Sciatic nerve (tissue), 2 donors: ENCODE results near the gene FGF8. TPM values are rescaled to one million over a fixed set of nuclear protein-coding genes. Genes with fewer than 3 reads are reported as not detected.

Source experiments
- ATAC-seq: fragments of 200-7000 bp; cut with Tn5 transposase; one replicate; pipeline ENCODE4 v1.9.1; 2020; ENCODE audit warnings: mild to moderate bottlenecking, moderate library complexity
- DNase-seq: peaks from one replicate; pipeline ENCODE4 v3.0.0-alpha.2; 2020; ENCODE audit warnings: low spot score
- intact Hi-C: fragments of 100-400 bp; cut with DNase I; formaldehyde crosslinking; loops from one replicate; pipeline ENCODE4 v1.14.2; 2022
- total RNA-seq: library from RNA; stranded (reverse); fragmentation: NEBNext Ultra II Directional; extraction: Animal tissue kit (Norgen Biotek cat#: 25700); gene quantifications from one replicate; pipeline ENCODE4 v1.2.1, GENCODE V29; 2021
- donor health status: DM: no; HTN: no; CAD: no.
- donor health status: DM: no; HTN: no; CAD: no.

Gene FGF8
- total RNA-seq, 1 donor from 2014 or later: 0.62 TPM

GRCh38 chr10:101783736-101784118 lies 7.8 kb upstream of the FGF8 start:
- DNase-seq (no peak), ATAC-seq (no peak)
- intact Hi-C loops: no loop called here

GRCh38 chr10:101782811-101783735 lies 7.2 kb upstream of the FGF8 start, which contains the start of gene NPM3:
TSS of gene NPM3 (minus strand) at chr10:101783446. CDS start at chr10:101783390, 56 bp downstream.
- DNase-seq (peak; percentile 85), ATAC-seq (peak; percentile 81)
- intact Hi-C loops: no loop called here

GRCh38 chr10:101781984-101782810 lies 6.3 kb upstream of the FGF8 start:
- intact Hi-C loops: no loop called here
- DNase-seq (no peak), ATAC-seq (no peak)

GRCh38 chr10:101781655-101781983 lies 5.7 kb upstream of the FGF8 start:
- ATAC-seq: no peak
- intact Hi-C loops: no loop called here
- no peak for DNase-seq

- no peak for DNase-seq
- peak; percentile 25 for ATAC-seq
- intact Hi-C loops: no loop called here
Observed at GRCh38 chr10:101780818-101781654, 5.1 kb upstream of the FGF8 start.

GRCh38 chr10:101780187-101780817 lies 4.4 kb upstream of the FGF8 start:
- intact Hi-C loops: no loop called here
- DNase-seq (no peak), ATAC-seq (no peak)

GRCh38 chr10:101779544-101780186 lies 3.8 kb upstream of the FGF8 start:
- peak; percentile 89 for DNase-seq
- peak; percentile 78 for ATAC-seq

GRCh38 chr10:101778781-101779543 lies 3.0 kb upstream of the FGF8 start:
- ATAC-seq (peak; percentile 29), DNase-seq (no peak)
- intact Hi-C loops: loop anchor here (5.0 kb wide), 1 partner anchor 172 kb away; no protein-coding TSS in a partner anchor

More at GRCh38 chr10:101779544-101780186, 3.8 kb upstream of the FGF8 start:
- intact Hi-C loops: loop anchor here (5.0 kb wide), 1 partner anchor 172 kb away; no protein-coding TSS in a partner anchor

GRCh38 chr10:101778151-101778780 lies 2.4 kb upstream of the FGF8 start:
- DNase-seq (no peak), ATAC-seq (no peak)
- intact Hi-C loops: loop anchor here (5.0 kb wide), 1 partner anchor 171 kb away; no protein-coding TSS in a partner anchor

- DNase-seq (no peak), ATAC-seq (no peak)
- intact Hi-C loops: loop anchor here (2.0 to 5.0 kb wide), 2 partner anchors 13 to 170 kb away; no protein-coding TSS in a partner anchor
Observed at GRCh38 chr10:101777619-101778145, 1.8 kb upstream of the FGF8 start.

GRCh38 chr10:101776161-101776817 lies 375 bp upstream of the FGF8 start:
- DNase-seq: no peak
- ATAC-seq: no peak
- intact Hi-C loops: loop anchor here (2.0 to 5.0 kb wide), 2 partner anchors 15 to 169 kb away; no protein-coding TSS in a partner anchor

- DNase-seq: no peak
- no peak for ATAC-seq
- intact Hi-C loops: loop anchor here (5.0 kb wide), 1 partner anchor 167 kb away; no protein-coding TSS in a partner anchor
Observed at GRCh38 chr10:101774589-101775272, 1.2 kb downstream of the FGF8 start.

GRCh38 chr10:101773923-101774588 lies 1.9 kb downstream of the FGF8 start:
- ATAC-seq (no peak), DNase-seq (no peak)

GRCh38 chr10:101772895-101773761 lies 2.8 kb downstream of the FGF8 start:
- ATAC-seq: no peak
- intact Hi-C loops: no loop called here
- no peak for DNase-seq

More at GRCh38 chr10:101773923-101774588, 1.9 kb downstream of the FGF8 start:
- intact Hi-C loops: no loop called here
